ENCODE data around the gene ARHGAP4.

ARHGAP4 gene

GRCh38 chrX:153869473-153870287 is 56.4 kb downstream of the ARHGAP4 start:
- no peak for DNase-seq (ENCODE audit: extremely low read depth in 1 of 2, low read depth in 1 of 2)

GRCh38 chrX:153868576-153869472 is 57.2 kb downstream of the ARHGAP4 start:
- no peak for DNase-seq (ENCODE audit: extremely low read depth in 1 of 2, low read depth in 1 of 2)

GRCh38 chrX:153867671-153868070 is 58.4 kb downstream of the ARHGAP4 start:
- DNase-seq (ENCODE audit: extremely low read depth in 1 of 2, low read depth in 1 of 2): no peak

GRCh38 chrX:153867139-153867538 is 58.9 kb downstream of the ARHGAP4 start:
- no peak for DNase-seq (ENCODE audit: extremely low read depth in 1 of 2, low read depth in 1 of 2)

GRCh38 chrX:153866302-153867019 is 59.6 kb downstream of the ARHGAP4 start:
- DNase-seq (ENCODE audit: extremely low read depth in 1 of 2, low read depth in 1 of 2): no peak

DNA sequence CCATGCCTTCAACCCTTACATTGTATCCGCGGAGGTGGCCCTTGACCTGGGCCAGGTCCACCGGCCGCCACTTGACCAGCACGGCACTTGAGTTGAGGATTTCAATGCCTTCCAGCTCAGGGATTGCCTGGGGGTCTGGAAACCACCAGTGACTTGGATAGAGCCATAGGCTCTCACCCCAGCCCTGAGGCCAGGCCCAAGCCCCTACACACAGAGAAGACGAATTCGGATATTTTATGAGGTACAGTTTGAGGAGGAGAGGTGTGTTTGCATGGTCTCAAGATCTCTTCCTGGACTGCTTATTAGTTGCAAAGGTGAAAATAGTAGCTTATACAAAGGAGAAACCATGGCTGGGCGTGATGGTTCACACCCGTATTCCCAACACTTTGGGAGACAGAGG is 60.4 kb downstream of the ARHGAP4 start:
- DNase-seq (ENCODE audit: extremely low read depth in 1 of 2, low read depth in 1 of 2): no peak

DNA sequence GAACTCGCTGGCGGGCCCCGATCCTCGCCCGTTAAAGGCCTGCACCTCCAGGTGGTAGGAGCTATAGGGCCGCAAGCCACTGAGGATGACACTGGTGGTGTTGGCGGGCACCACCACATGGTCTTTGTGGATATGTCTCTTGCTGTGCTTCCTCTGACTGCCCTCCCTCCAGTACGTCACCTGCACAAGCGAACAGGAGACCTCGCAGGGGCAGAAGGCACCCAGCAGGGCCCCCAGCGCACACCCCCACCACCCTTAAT is 60.8 kb downstream of the ARHGAP4 start:
- DNase-seq (ENCODE audit: extremely low read depth in 1 of 2, low read depth in 1 of 2): no peak

- no peak for DNase-seq (ENCODE audit: extremely low read depth in 1 of 2, low read depth in 1 of 2)
These were observed 61.3 kb downstream of the ARHGAP4 start for GRCh38 chrX:153864561-153865320.

DNA sequence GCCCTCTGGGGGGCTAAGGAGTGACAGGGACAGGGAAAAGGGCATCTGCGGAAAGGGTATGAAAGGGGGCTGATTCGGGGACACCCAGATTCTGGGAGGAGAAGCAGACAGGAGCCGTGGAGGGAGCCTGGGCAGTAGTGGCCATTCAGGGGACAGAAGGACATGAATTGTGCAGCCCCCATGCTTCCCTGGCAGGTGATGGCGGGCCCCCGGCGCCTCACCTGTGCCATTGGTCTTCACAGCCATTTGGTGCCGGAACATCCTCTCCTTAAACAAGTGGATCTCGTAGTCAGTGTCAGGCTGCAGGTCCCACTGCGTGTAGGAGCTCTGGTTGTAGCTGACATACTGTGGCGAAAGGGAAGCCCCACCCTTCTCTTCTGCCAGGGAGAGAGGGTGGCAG is 62.0 kb downstream of the ARHGAP4 start:
- DNase-seq (ENCODE audit: extremely low read depth in 1 of 2, low read depth in 1 of 2): no peak

DNA sequence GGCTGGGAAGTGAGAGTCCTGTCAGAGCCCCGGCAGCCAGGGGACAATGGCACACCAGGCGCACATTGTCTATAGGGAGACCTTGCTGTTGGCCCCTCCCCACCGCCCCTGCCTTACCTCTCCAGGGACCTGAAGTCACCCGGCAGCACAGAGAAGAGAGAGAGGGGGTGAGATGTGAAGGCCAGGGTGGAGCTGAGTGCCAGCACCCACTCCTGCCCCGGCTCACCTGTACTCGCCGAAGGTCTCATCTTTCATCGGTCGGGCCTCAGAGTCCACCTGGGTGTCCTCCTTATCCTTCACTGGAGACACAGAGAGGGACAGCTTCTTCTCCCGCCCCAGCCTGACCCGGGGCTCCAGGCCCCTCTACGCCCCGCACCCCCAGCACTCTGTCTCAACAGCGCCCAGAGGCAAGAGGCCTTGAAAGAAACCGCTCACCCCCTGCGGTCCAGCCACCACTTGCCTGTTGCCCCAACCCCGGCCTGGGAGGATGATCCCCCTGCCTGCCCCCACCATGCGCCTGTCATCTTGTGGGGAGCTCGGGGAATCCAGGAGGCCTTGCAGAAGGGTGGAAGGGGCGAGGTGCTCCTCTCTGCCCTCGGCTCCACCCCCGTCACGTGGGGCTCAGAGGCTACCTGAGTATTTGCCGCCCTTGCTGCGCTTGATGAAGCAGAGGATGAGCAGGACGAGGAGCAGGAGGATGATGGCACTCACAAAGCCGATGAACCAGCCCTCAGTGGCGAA is 62.6 kb downstream of the ARHGAP4 start:
- DNase-seq (ENCODE audit: extremely low read depth in 1 of 2, low read depth in 1 of 2): no peak

DNA sequence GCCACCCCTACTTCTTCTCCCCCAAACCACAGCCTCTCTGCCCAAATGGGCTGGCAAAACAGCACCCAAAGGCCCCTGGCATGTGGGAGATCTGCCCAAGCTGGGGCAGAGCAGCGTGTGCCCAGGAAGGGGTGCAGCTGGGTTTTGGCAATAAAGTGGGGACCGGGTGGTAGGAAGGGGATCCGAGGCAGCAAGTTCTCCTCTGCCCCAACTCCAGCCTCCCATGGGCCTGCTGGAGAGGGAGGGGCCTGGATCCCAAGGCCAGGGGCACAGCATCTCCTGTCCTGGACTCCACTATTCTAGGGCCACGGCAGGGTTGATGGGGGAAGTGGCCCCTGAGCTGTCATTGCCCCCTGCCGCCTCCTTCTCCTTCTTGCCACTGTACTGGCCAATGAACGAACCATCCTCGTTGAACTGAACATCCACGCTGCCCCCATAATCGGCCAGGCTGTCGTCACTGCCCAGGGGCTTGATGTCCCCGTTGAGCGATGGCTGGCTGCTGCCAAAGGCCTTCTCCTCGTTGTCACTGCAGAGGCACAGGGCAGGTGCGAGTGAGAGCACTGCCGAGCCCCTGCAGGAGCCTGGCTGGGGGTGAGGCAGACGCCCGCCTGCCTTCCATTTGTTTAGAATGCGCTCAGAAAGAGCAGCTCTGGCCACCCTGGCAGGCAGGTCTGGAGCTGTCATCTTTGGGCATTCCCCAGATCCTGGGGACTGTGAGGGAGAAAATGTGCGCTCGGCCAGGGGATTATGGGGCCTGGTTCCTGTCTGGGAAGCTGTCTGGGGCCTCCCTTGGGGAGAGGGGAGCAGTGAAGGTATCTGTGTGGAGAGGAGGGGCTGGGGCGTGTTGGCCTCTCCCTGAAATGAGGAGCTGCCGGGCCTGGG is 63.5 kb downstream of the ARHGAP4 start:
- no peak for DNase-seq (ENCODE audit: extremely low read depth in 1 of 2, low read depth in 1 of 2)

DNA sequence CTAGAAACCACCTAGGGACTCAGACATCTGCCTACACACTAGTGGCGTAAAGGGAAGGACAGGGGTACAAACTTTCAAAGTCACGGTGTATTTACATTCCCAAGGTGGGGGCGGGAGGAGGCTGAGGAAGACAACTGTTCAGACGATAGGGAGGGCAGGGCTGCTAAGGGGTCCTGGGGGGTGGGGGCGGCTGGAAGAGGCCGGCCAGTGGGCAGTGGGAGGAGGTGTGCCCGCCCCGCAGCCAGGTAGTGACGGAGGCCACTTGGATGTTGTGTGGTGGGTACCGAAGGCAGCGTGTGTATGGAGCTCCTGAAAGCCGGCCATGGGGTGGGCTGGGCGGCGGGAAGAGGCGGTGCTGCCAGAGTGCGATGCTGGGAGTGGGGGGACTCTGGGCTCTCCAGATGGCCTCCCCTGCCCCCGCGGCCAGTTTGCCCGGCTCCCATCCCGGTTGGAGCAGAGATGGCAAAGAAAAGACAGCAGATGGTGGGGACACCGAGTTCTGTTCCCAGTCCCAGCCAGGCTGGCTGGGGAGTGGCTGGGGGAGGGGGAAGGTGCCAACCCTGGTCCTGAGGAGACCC is 64.2 kb downstream of the ARHGAP4 start:
- DNase-seq (ENCODE audit: extremely low read depth in 1 of 2, low read depth in 1 of 2): no peak

- no peak for DNase-seq (ENCODE audit: extremely low read depth in 1 of 2, low read depth in 1 of 2)
These were observed 64.9 kb downstream of the ARHGAP4 start for GRCh38 chrX:153861151-153861550.

All from activated CD8-positive, alpha-beta memory T cell treated with anti-CD3 and anti-CD28 coated beads for 1 hour (primary cell).